Left lung (tissue), 10 donors: ENCODE data around the gene DGCR2. TPM values are rescaled to one million over a fixed set of nuclear protein-coding genes. Genes with fewer than 3 reads are reported as not detected.

Experiments used
- ATAC-seq: fragments of 200-7000 bp; cut with Tn5 transposase; one replicate; pipeline ENCODE4 v1.9.1; 2020; ENCODE audit warnings: moderate library complexity
- DNase-seq, 4 donors: peaks; one replicate each; pipeline ENCODE4 v3.0.0-alpha.2; 2013 to 2020
- H3K27ac ChIP-seq, 2 donors: fragments of 200-600 bp; sonication (generic) in 1 of 2; one replicate each; pipeline versions ENCODE4 v1.5.0 to v1.8.0; 2020 to 2021
- H3K27me3 ChIP-seq, 2 donors: fragments of 200-600 bp; sonication (generic) in 1 of 2; one replicate each; pipeline versions ENCODE4 v1.5.0 to v1.8.0; 2020 to 2021
- H3K36me3 ChIP-seq, 2 donors: fragments of 200-600 bp; sonication (generic) in 1 of 2; one replicate each; pipeline versions ENCODE4 v1.5.0 to v1.8.0; 2020 to 2021
- H3K4me1 ChIP-seq, 2 donors: fragments of 200-600 bp; one replicate each; pipeline ENCODE4 v1.8.0; 2021
- H3K4me3 ChIP-seq, 2 donors: fragments of 200-600 bp; sonication (generic) in 1 of 2; one replicate each; pipeline versions ENCODE4 v1.5.0 to v1.8.0; 2020 to 2021; ENCODE audit warnings: mild to moderate bottlenecking in 1 of 2
- H3K9me3 ChIP-seq, 2 donors: fragments of 200-600 bp; sonication (generic) in 1 of 2; one replicate each; pipeline versions ENCODE4 v1.5.0 to v1.8.0; 2020 to 2021
- intact Hi-C, 2 donors: fragments of 100-400 bp; cut with DNase I; formaldehyde crosslinking; loops; one replicate each; pipeline versions ENCODE4 v1.11.2 to v1.14.2; 2022
- polyA plus RNA-seq, 6 donors: library from polyadenylated mRNA; unstranded; fragments of 120-200 nt; gene quantifications; one replicate each; pipeline ENCODE4 v1.2.1, GENCODE V29; 2013; ENCODE audit not compliant: insufficient read length in 6 of 6
- total RNA-seq, 2 donors: library from RNA; stranded (reverse); fragmentation: NEBNext Ultra II Directional; extraction: Animal tissue kit (Norgen Biotek cat#: 25700); gene quantifications; one replicate each; pipeline ENCODE4 v1.2.1, GENCODE V29; 2021
- TF ChIP-seq, protein P1 (sequence below), 2 donors: fragments of 200-600 bp; sonication (generic) in 1 of 2; IDR thresholded peaks; one replicate each; pipeline versions ENCODE4 v1.5.0 to v1.8.0; 2021; ENCODE audit warnings: antibody characterized with exemption in 2 of 2
- donor health status: DM: no; HTN: yes; CAD: no.
- donor health status: DM: no; HTN: no; CAD: no.

Gene DGCR2
- total and polyA plus RNA-seq, 8 donors: 55.8 to 87.0 (median 68.2) TPM

- H3K36me3 ChIP-seq: peaks cover 0 to 58% of the 10 kb centered on the region in 2 donors
- ATAC-seq: no peak
- no peak for DNase-seq
Measured at GRCh38 chr22:19131685-19132015, 9.4 kb upstream of the DGCR2 start.

DNA sequence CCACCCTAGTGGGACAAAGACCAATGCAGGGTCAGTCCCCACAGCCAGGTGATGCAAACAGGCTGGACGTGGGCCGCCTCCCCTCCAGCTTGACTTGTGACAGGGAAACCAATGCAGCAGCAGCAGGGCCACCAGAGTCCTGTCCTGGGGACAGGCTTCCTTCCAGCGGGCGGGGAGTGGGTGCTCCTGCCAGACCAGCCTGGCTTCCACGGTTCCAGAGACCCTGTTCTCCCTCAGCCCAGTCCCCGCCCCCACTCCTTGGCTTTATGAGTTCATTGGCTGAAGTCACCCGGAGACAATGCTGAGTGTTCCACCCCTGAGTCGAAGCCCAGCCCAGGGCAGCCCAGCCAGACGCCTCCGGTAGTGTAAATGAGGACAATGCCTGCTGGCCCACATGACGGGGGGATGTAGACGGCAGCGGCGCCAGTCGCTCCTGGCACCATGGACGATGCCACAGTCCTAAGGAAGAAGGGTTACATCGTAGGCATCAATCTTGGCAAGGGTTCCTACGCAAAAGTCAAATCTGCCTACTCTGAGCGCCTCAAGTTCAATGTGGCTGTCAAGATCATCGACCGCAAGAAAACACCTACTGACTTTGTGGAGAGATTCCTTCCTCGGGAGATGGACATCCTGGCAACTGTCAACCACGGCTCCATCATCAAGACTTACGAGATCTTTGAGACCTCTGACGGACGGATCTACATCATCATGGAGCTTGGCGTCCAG, 8.9 kb upstream of the DGCR2 start, which contains the start of gene TSSK2:
TSS of gene TSSK2 (plus strand) at position 350 of the 726 bp plus-strand sequence. CDS start at position 442, 92 bp downstream.
- ATAC-seq (no peak), DNase-seq (no peak)
- Histone ChIP-seq H3K27me3 (no peaks in the 10 kb centered on the region), H3K9me3 (no peaks in the 10 kb centered on the region), H3K4me1 (no peaks in the 10 kb centered on the region), H3K36me3 (peaks cover 0 to 53% of the 10 kb centered on the region in 2 donors), H3K27ac (no peak within 1 kb of the TSS), H3K4me3 (no peak within 1 kb of the TSS)
- TF ChIP-seq, protein P1, sequence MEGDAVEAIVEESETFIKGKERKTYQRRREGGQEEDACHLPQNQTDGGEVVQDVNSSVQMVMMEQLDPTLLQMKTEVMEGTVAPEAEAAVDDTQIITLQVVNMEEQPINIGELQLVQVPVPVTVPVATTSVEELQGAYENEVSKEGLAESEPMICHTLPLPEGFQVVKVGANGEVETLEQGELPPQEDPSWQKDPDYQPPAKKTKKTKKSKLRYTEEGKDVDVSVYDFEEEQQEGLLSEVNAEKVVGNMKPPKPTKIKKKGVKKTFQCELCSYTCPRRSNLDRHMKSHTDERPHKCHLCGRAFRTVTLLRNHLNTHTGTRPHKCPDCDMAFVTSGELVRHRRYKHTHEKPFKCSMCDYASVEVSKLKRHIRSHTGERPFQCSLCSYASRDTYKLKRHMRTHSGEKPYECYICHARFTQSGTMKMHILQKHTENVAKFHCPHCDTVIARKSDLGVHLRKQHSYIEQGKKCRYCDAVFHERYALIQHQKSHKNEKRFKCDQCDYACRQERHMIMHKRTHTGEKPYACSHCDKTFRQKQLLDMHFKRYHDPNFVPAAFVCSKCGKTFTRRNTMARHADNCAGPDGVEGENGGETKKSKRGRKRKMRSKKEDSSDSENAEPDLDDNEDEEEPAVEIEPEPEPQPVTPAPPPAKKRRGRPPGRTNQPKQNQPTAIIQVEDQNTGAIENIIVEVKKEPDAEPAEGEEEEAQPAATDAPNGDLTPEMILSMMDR (IDR thresholded peaks at IDR 0.05): no peak
- intact Hi-C loops: no loop called here

More at GRCh38 chr22:19131685-19132015, 9.4 kb upstream of the DGCR2 start:
- Histone ChIP-seq H3K4me3 (no peak overlapping the region), H3K27ac (no peak overlapping the region), H3K27me3 (no peaks in the 10 kb centered on the region), H3K9me3 (no peaks in the 10 kb centered on the region), H3K4me1 (no peaks in the 10 kb centered on the region)
- TF ChIP-seq, protein P1 (IDR thresholded peaks at IDR 0.05): no peak
- intact Hi-C loops: no loop called here

DNA sequence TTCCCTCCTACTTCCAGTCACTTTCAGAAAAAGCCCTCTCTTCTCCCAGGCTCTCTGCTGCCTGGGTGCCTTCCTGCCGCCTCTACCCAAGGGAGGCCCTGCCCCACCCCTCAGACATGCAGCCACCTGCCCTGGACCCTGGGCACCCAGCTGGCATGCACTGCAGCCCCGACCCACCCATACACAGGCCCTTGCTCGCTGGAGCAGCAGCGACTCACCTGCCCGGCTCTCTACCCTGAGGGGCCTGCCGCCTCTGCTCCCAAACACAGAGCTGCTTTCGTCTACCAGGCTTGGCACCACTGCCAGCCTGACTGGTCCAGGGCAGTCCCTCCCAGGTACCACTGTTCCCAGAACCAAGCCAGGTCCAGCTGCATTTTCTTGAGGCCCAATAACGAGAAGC, 7.7 kb upstream of the DGCR2 start:
- no peaks in the 10 kb centered on the region for H3K9me3 ChIP-seq
- H3K36me3 ChIP-seq: peaks cover 0 to 40% of the 10 kb centered on the region in 2 donors
- no peak overlapping the region for H3K27ac ChIP-seq
- TF ChIP-seq, protein P1 (IDR thresholded peaks at IDR 0.05): no peak
- H3K4me3 ChIP-seq: no peak overlapping the region
- H3K4me1 ChIP-seq: no peaks in the 10 kb centered on the region
- intact Hi-C loops: no loop called here
- no peaks in the 10 kb centered on the region for H3K27me3 ChIP-seq
- ATAC-seq: no peak
- DNase-seq: no peak

DNA sequence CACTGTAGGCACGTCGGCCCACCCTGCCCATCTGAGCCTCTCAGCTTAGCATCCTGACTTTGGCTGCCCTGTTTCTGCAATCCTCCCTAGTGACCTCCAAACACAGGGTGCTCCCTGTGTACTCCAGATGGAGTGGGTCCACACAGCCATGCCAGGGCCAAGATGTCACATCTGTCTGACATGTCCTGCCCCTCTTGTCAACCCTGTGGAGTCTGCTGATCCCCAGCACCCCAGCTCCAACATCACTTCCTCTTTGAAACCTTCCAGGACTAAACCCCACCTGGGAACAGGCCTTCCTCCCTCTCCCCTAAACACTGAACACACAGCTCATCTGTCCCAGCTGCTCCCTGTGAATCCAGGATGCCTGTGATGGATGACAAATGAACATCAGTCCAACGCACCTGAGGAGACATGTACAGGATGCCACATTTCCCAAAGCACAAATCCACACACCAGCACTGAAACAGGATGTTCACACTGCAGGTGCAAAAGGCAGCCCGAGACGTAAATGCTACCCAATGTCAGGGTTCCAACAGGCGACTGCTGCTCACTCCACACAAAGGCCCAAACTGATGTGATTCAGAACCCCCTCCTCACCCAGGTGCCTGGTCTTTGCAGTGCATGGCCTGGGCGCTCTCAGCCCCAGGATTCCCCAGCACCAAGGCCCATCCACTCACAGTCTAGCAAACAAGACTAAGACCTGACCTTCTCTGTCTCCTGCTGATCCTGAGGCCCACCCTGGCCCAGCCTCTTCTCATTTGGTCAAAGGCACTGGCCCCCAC, 6.9 kb upstream of the DGCR2 start:
- intact Hi-C loops: no loop called here
- ATAC-seq (no peak), DNase-seq (no peak)
- Histone ChIP-seq H3K27ac (no peak overlapping the region), H3K4me3 (no peak overlapping the region), H3K36me3 (peaks cover 0 to 33% of the 10 kb centered on the region in 2 donors), H3K27me3 (no peaks in the 10 kb centered on the region), H3K4me1 (no peaks in the 10 kb centered on the region), H3K9me3 (no peaks in the 10 kb centered on the region)
- TF ChIP-seq, protein P1 (IDR thresholded peaks at IDR 0.05): no peak

- Histone ChIP-seq H3K27me3 (no peaks in the 10 kb centered on the region), H3K4me1 (peaks cover 0 to 4% of the 10 kb centered on the region in 2 donors), H3K27ac (no peak overlapping the region), H3K36me3 (peaks cover 0 to 22% of the 10 kb centered on the region in 2 donors), H3K9me3 (no peaks in the 10 kb centered on the region), H3K4me3 (no peak overlapping the region)
- TF ChIP-seq, protein P1 (IDR thresholded peaks at IDR 0.05): no peak
- no peak for ATAC-seq
- intact Hi-C loops: no loop called here
- DNase-seq: no peak
Measured at GRCh38 chr22:19128009-19128401, 5.8 kb upstream of the DGCR2 start.
